Suprapubic skin (tissue), 3 donors: ENCODE results near the gene PRTG.

Source experiments
- POLR2AphosphoS5 ChIP-seq, 3 donors: sonication (generic); formaldehyde crosslinking; IDR thresholded peaks; one replicate each; pipeline ENCODE4 v1.6.1; 2017; ENCODE audit warnings: antibody characterized with exemption in 3 of 3
- TF ChIP-seq, protein P1 (sequence below), 2 donors: fragments of 200-600 bp in 1 of 2; fragments of 450-650 bp in 1 of 2; sonication (generic) in 1 of 2; IDR thresholded peaks; one replicate each; pipeline ENCODE4 v1.5.1; 2016 to 2019; ENCODE audit warnings: antibody characterized with exemption in 2 of 2, mild to moderate bottlenecking in 1 of 2, moderate library complexity in 1 of 2

DNA sequence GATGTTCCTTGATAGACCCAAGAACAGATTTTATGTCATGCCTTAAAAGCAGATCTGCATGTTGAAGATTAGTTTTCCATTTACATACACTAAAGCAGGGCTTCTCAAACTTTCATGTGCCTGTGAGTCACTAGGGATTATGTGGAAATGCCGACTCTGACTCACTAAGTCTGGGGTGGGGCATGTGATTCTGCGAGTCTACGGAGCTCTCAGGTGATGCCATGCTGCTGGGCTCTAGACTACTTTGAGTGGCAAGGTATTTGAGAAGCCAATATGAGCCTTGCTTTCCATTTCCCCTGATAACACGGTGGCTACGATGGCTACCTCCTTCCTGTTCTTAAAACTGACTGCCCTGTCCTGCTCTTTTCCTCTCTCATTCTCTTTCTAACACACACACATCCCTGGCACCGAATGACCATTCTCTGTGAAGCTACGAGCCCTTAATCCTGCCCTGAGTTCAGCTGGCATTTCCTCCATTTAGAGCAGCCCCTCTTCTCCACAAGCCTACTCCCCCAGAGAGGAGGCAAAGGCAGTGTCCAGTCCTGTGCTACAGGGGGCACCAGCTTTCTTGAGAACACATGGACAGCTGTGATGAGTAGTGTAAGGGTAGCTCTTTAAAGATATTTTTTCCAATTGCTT is 115.1 kb downstream of the PRTG start:
- no peak for TF ChIP-seq POLR2AphosphoS5 (IDR thresholded peaks at IDR 0.05)
- TF ChIP-seq, protein P1, sequence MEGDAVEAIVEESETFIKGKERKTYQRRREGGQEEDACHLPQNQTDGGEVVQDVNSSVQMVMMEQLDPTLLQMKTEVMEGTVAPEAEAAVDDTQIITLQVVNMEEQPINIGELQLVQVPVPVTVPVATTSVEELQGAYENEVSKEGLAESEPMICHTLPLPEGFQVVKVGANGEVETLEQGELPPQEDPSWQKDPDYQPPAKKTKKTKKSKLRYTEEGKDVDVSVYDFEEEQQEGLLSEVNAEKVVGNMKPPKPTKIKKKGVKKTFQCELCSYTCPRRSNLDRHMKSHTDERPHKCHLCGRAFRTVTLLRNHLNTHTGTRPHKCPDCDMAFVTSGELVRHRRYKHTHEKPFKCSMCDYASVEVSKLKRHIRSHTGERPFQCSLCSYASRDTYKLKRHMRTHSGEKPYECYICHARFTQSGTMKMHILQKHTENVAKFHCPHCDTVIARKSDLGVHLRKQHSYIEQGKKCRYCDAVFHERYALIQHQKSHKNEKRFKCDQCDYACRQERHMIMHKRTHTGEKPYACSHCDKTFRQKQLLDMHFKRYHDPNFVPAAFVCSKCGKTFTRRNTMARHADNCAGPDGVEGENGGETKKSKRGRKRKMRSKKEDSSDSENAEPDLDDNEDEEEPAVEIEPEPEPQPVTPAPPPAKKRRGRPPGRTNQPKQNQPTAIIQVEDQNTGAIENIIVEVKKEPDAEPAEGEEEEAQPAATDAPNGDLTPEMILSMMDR (IDR thresholded peaks at IDR 0.05) = no peak
